SK-N-SH treated with all-trans-retinoic acid at 6 μM for 48 hours (cell line): Measurements from ENCODE around the gene TMEM114.

ENCODE experiments used
- ARNTL ChIP-seq: fragments of 450-650 bp; formaldehyde crosslinking; IDR thresholded peaks from 2 replicates; pipeline ENCODE4 v1.5.0; 2020; ENCODE audit warnings: low read depth, mild to moderate bottlenecking, moderate library complexity, borderline replicate concordance
- BACH2 ChIP-seq: fragments of 250-450 bp; sonication (Bioruptor Pico); IDR thresholded peaks from 2 replicates; pipeline ENCODE4 v1.9.0; 2021; ENCODE audit warnings: mild to moderate bottlenecking, borderline replicate concordance
- GLIS3 ChIP-seq: fragments of 250-450 bp; sonication (Bioruptor Pico); IDR thresholded peaks from 2 replicates; pipeline ENCODE4 v1.5.0; 2020; ENCODE audit warnings: mild to moderate bottlenecking, moderate library complexity
- ISL1 ChIP-seq: fragments of 250-450 bp; sonication (Bioruptor Pico); IDR thresholded peaks from 2 replicates; pipeline ENCODE4 v2.1.2; 2022; ENCODE audit warnings: mild to moderate bottlenecking, moderate library complexity
- OSR1 ChIP-seq: fragments of 250-450 bp; sonication (Bioruptor Pico); IDR thresholded peaks from 2 replicates; pipeline ENCODE4 v1.8.0; 2022; ENCODE audit warnings: moderate library complexity, mild to moderate bottlenecking, inconsistent platforms
- POU6F1 ChIP-seq: fragments of 250-450 bp; sonication (Bioruptor Pico); IDR thresholded peaks from 2 replicates; pipeline ENCODE4 v1.8.0; 2021; ENCODE audit warnings: low read depth, mild to moderate bottlenecking, moderate library complexity, borderline replicate concordance
- PPARA ChIP-seq: fragments of 250-450 bp; sonication (Bioruptor Pico); IDR thresholded peaks from 2 replicates; pipeline ENCODE4 v1.5.0; 2020; ENCODE audit warnings: mild to moderate bottlenecking, borderline replicate concordance
- SNAI2 ChIP-seq: fragments of 250-450 bp; sonication (Bioruptor Pico); IDR thresholded peaks from 2 replicates; pipeline ENCODE4 v1.5.0; 2020; ENCODE audit warnings: mild to moderate bottlenecking, moderate library complexity
- TOX ChIP-seq: fragments of 250-450 bp; sonication (Bioruptor Pico); IDR thresholded peaks from 2 replicates; pipeline ENCODE4 v1.8.0; 2021; ENCODE audit warnings: mild to moderate bottlenecking, moderate library complexity, borderline replicate concordance
- ZFP3 ChIP-seq: fragments of 250-450 bp; sonication (Bioruptor Pico); IDR thresholded peaks from 2 replicates; pipeline ENCODE4 v1.5.0; 2020; ENCODE audit warnings: mild to moderate bottlenecking, moderate library complexity
- ZFP30 ChIP-seq: fragments of 450-650 bp; formaldehyde crosslinking; IDR thresholded peaks from 2 replicates; pipeline ENCODE4 v1.5.0; 2022; ENCODE audit warnings: mild to moderate bottlenecking, moderate library complexity
- ZNF70 ChIP-seq: fragments of 450-650 bp; formaldehyde crosslinking; IDR thresholded peaks from 2 replicates; pipeline ENCODE4 v1.5.0; 2020; ENCODE audit warnings: mild to moderate bottlenecking, moderate library complexity
- TF ChIP-seq, protein P1 (sequence below): fragments of 250-450 bp; sonication (Bioruptor Pico); IDR thresholded peaks from 2 replicates; pipeline ENCODE4 v1.8.0; 2020; ENCODE audit warnings: mild to moderate bottlenecking, moderate library complexity, borderline replicate concordance
- TF ChIP-seq, protein P2 (sequence below): fragments of 250-450 bp; sonication (Bioruptor Pico); IDR thresholded peaks from 2 replicates; pipeline ENCODE4 v1.5.1; 2021; ENCODE audit warnings: mild to moderate bottlenecking, moderate library complexity

- no peak for TF ChIP-seq POU6F1 (CRISPR knock-in tag)
- TF ChIP-seq, protein P1, sequence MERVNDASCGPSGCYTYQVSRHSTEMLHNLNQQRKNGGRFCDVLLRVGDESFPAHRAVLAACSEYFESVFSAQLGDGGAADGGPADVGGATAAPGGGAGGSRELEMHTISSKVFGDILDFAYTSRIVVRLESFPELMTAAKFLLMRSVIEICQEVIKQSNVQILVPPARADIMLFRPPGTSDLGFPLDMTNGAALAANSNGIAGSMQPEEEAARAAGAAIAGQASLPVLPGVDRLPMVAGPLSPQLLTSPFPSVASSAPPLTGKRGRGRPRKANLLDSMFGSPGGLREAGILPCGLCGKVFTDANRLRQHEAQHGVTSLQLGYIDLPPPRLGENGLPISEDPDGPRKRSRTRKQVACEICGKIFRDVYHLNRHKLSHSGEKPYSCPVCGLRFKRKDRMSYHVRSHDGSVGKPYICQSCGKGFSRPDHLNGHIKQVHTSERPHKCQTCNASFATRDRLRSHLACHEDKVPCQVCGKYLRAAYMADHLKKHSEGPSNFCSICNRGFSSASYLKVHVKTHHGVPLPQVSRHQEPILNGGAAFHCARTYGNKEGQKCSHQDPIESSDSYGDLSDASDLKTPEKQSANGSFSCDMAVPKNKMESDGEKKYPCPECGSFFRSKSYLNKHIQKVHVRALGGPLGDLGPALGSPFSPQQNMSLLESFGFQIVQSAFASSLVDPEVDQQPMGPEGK (CRISPR knock-in tag) = no peak
- no peak for TF ChIP-seq OSR1 (CRISPR knock-in tag)
- TF ChIP-seq SNAI2 (CRISPR knock-in tag) = no peak
- no peak for TF ChIP-seq ZFP3 (CRISPR knock-in tag)
- TF ChIP-seq ARNTL (CRISPR knock-in tag) = no peak
- no peak for TF ChIP-seq ZFP30 (CRISPR knock-in tag)
- TF ChIP-seq BACH2 = no peak
- no peak for TF ChIP-seq PPARA (CRISPR knock-in tag)
- TF ChIP-seq ISL1 (CRISPR knock-in tag) = no peak
- no peak for TF ChIP-seq ZNF70 (CRISPR knock-in tag)
- TF ChIP-seq, protein P2, sequence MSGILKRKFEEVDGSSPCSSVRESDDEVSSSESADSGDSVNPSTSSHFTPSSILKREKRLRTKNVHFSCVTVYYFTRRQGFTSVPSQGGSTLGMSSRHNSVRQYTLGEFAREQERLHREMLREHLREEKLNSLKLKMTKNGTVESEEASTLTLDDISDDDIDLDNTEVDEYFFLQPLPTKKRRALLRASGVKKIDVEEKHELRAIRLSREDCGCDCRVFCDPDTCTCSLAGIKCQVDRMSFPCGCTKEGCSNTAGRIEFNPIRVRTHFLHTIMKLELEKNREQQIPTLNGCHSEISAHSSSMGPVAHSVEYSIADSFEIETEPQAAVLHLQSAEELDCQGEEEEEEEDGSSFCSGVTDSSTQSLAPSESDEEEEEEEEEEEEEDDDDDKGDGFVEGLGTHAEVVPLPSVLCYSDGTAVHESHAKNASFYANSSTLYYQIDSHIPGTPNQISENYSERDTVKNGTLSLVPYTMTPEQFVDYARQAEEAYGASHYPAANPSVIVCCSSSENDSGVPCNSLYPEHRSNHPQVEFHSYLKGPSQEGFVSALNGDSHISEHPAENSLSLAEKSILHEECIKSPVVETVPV (CRISPR knock-in tag) = no peak
- TF ChIP-seq TOX = no peak
- TF ChIP-seq GLIS3 (CRISPR knock-in tag) = no peak
These were observed 16.9 kb upstream of the TMEM114 start for GRCh38 chr16:8607214-8607613.
